ENCODE results near the gene CLSTN2.

DNA sequence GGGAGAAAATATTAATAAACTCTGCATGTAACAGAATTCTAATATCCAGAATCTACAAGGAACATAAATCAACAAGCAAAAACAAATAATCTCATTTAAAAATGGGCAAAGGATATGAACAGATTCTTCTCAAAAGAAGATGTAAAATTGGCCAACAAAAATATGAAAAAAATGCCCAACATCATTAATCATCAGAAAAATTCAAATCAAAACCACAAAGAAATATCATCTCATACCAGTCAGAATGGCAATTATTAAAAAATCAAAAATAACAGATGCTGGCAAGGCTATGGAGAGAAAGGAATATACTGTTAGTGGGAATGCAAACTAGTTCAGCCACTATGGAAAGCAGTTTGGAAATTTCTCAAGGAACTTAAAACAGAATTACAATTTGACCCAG, 592.2 kb downstream of the CLSTN2 start:
- TF ChIP-seq POLR2A (IDR thresholded peaks at IDR 0.05; ENCODE audit: borderline replicate concordance, extremely low read depth, insufficient read depth, insufficient read length) (no peak), CEBPB (IDR thresholded peaks at IDR 0.05; ENCODE audit: low read depth) (no peak), POLR2AphosphoS5 (IDR thresholded peaks at IDR 0.05; ENCODE audit: low read depth, low read length) (no peak), EZH2 (IDR thresholded peaks at IDR 0.05) (no peak), MAX (IDR thresholded peaks at IDR 0.05) (no peak), YY1 (IDR thresholded peaks at IDR 0.05; ENCODE audit: extremely low read depth, insufficient replicate concordance, low read depth, low read length) (no peak), ZNF274 (IDR thresholded peaks at IDR 0.05; ENCODE audit: low read depth, low read length) (no peak), FOSL1 (IDR thresholded peaks at IDR 0.05; ENCODE audit: low read depth) (no peak), CBX3 (IDR thresholded peaks at IDR 0.05; ENCODE audit: low read depth) (no peak), TCF7L2 (IDR thresholded peaks at IDR 0.05; ENCODE audit: borderline replicate concordance, extremely low read depth, insufficient read depth, insufficient read length) (no peak), SIN3A (IDR thresholded peaks at IDR 0.05; ENCODE audit: low read depth) (no peak)
- TF ChIP-seq, protein P1, sequence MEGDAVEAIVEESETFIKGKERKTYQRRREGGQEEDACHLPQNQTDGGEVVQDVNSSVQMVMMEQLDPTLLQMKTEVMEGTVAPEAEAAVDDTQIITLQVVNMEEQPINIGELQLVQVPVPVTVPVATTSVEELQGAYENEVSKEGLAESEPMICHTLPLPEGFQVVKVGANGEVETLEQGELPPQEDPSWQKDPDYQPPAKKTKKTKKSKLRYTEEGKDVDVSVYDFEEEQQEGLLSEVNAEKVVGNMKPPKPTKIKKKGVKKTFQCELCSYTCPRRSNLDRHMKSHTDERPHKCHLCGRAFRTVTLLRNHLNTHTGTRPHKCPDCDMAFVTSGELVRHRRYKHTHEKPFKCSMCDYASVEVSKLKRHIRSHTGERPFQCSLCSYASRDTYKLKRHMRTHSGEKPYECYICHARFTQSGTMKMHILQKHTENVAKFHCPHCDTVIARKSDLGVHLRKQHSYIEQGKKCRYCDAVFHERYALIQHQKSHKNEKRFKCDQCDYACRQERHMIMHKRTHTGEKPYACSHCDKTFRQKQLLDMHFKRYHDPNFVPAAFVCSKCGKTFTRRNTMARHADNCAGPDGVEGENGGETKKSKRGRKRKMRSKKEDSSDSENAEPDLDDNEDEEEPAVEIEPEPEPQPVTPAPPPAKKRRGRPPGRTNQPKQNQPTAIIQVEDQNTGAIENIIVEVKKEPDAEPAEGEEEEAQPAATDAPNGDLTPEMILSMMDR (IDR thresholded peaks at IDR 0.05 in 2 of 3, conservative IDR thresholded peaks at IDR 0.05 in 1 of 3; ENCODE audit: borderline replicate concordance in 1 of 3, insufficient read depth in 1 of 3, low read depth in 2 of 3, low read length in 2 of 3), result no peak

All from HCT116 (cell line).